IMR-90 (cell line): ENCODE measurements around the gene ABI3. TPM values are rescaled to one million over a fixed set of nuclear protein-coding genes. Genes with fewer than 3 reads are reported as not detected.

Source experiments
- ATAC-seq: fragments of 200-7000 bp; cut with Tn5 transposase; 2 replicates; pipeline ENCODE4 v1.9.1; 2020; ENCODE audit warnings: low read depth, mild to moderate bottlenecking, moderate library complexity
- BruUV-seq: library from RNA; stranded (reverse); fragments of 400-500 nt; replicated peaks from 2 replicates; lab custom pipeline; 2021; lab: Mats Ljungman, UMichigan
- CTCF ChIA-PET: fragments of 300-600 bp; formaldehyde crosslinking; extraction: SDS; loops from one replicate; lab custom pipeline; 2021; ENCODE audit warnings: antibody characterized with exemption; lab: Yijun Ruan, JAX
- POLR2A ChIA-PET: fragments of 300-600 bp; sonication (Branson Sonifier 250); formaldehyde crosslinking; loops from one replicate; lab custom pipeline; 2022; ENCODE audit warnings: antibody characterized with exemption; ENCODE audit not compliant: unreplicated experiment; lab: Charles Lee
- DNase-seq: peaks from one replicate; pipeline ENCODE4 v3.0.0; 2013
- H2AFZ ChIP-seq: replicated peaks from 2 replicates; pipeline ENCODE3; 2013; ENCODE audit warnings: low read length, mild to moderate bottlenecking; ENCODE audit not compliant: poor library complexity
- H2AK5ac ChIP-seq: 2 replicates; pipeline ENCODE4 v1.6.1; 2013; ENCODE audit warnings: low read depth, low read length, inconsistent platforms
- H2AK9ac ChIP-seq: replicated peaks from 2 replicates; pipeline ENCODE3; 2013; ENCODE audit warnings: mild to moderate bottlenecking, low read depth, low read length, moderate library complexity; ENCODE audit not compliant: poor library complexity
- H2BK120ac ChIP-seq: 2 replicates; pipeline ENCODE4 v1.6.1; 2013; ENCODE audit warnings: low read depth, low read length, inconsistent platforms
- H2BK15ac ChIP-seq: 3 replicates; pipeline ENCODE4 v1.6.1; 2013; ENCODE audit warnings: low read depth, low read length, inconsistent platforms
- H2BK20ac ChIP-seq: 2 replicates; pipeline ENCODE4 v1.6.1; 2013; ENCODE audit warnings: low read depth, mild to moderate bottlenecking, inconsistent platforms, low read length, moderate library complexity
- H2BK5ac ChIP-seq: 2 replicates; pipeline ENCODE4 v1.6.1; 2013; ENCODE audit warnings: mild to moderate bottlenecking, low read depth, low read length, inconsistent platforms; ENCODE audit not compliant: poor library complexity, severe bottlenecking
- H3K14ac ChIP-seq: replicated peaks from 2 replicates; pipeline ENCODE4 v1.6.1; 2013; ENCODE audit warnings: low read depth, low read length, inconsistent platforms
- H3K18ac ChIP-seq: 2 replicates; pipeline ENCODE4 v1.6.1; 2013; ENCODE audit warnings: low read depth, low read length, control low read depth
- H3K23ac ChIP-seq: 2 replicates; pipeline ENCODE4 v1.6.1; 2013; ENCODE audit warnings: low read depth, low read length, inconsistent platforms
- H3K27ac ChIP-seq: 2 replicates; pipeline ENCODE4 v1.5.1; 2013; ENCODE audit warnings: mild to moderate bottlenecking, control low read depth, low read length; ENCODE audit not compliant: insufficient read depth
- H3K27me3 ChIP-seq: 2 replicates; pipeline ENCODE4 v1.6.1; 2013; ENCODE audit warnings: low read length; ENCODE audit not compliant: control insufficient read depth, insufficient read depth
- H3K36me3 ChIP-seq: 2 replicates; pipeline ENCODE4 v1.6.1; 2013; ENCODE audit warnings: low read length, mixed read lengths; ENCODE audit not compliant: control insufficient read depth, insufficient read depth
- H3K4ac ChIP-seq: 2 replicates; pipeline ENCODE4 v1.6.1; 2013; ENCODE audit warnings: low read depth, low read length, inconsistent platforms
- H3K4me1 ChIP-seq: 2 replicates; pipeline ENCODE4 v1.6.1; 2013; ENCODE audit warnings: low read length, mixed read lengths; ENCODE audit not compliant: control insufficient read depth, insufficient read depth
- H3K4me2 ChIP-seq: 2 replicates; pipeline ENCODE4 v1.6.1; 2013; ENCODE audit warnings: low read depth, mild to moderate bottlenecking, control low read depth, low read length, moderate library complexity
- H3K4me3 ChIP-seq: 2 replicates; pipeline ENCODE4 v1.5.1; 2013; ENCODE audit warnings: low read depth, mild to moderate bottlenecking, control low read depth, low read length, moderate library complexity; ENCODE audit not compliant: insufficient read depth
- H3K56ac ChIP-seq: 2 replicates; pipeline ENCODE4 v1.6.1; 2013; ENCODE audit warnings: low read length, inconsistent platforms; ENCODE audit not compliant: insufficient read depth; ENCODE audit errors: extremely low read depth
- H3K79me1 ChIP-seq, 2 experiments: 2 replicates each; pipeline ENCODE4 v1.6.1; 2013; ENCODE audit warnings: low read length in 2 of 2, inconsistent platforms in 1 of 2, low read depth in 1 of 2
- H3K9ac ChIP-seq: 2 replicates; pipeline ENCODE4 v1.6.1; 2013; ENCODE audit warnings: low read depth, low read length, control low read depth
- H3K9me1 ChIP-seq: 2 replicates; pipeline ENCODE4 v1.6.1; 2013; ENCODE audit warnings: low read length, inconsistent platforms; ENCODE audit not compliant: insufficient read depth
- H3K9me3 ChIP-seq: 2 replicates; pipeline ENCODE4 v1.6.1; 2013; ENCODE audit warnings: low read length; ENCODE audit not compliant: control insufficient read depth, insufficient read depth
- H4K20me1 ChIP-seq: 2 replicates; pipeline ENCODE4 v1.6.1; 2013; ENCODE audit warnings: low read length, inconsistent platforms; ENCODE audit not compliant: insufficient read depth
- H4K5ac ChIP-seq: 2 replicates; pipeline ENCODE4 v1.6.1; 2013; ENCODE audit warnings: mild to moderate bottlenecking, low read depth, low read length, control low read depth
- H4K8ac ChIP-seq, 2 experiments: 2 replicates each; pipeline ENCODE4 v1.6.1; 2013; ENCODE audit warnings: low read depth in 2 of 2, low read length in 2 of 2, control low read depth in 1 of 2, inconsistent platforms in 1 of 2
- H4K91ac ChIP-seq: 2 replicates; pipeline ENCODE4 v1.6.1; 2013; ENCODE audit warnings: low read depth, low read length, inconsistent platforms; ENCODE audit not compliant: insufficient read depth
- BHLHE40 ChIP-seq: fragments of 150-350 bp; IDR thresholded peaks from 2 replicates; pipeline ENCODE4 v1.6.1; 2016; ENCODE audit warnings: mild to moderate bottlenecking, low read depth, low read length
- CEBPB ChIP-seq: IDR thresholded peaks from 2 replicates; pipeline ENCODE4 v1.6.1; 2012; ENCODE audit warnings: low read depth, low read length, improper control_type of control experiment
- CHD1 ChIP-seq: IDR thresholded peaks from 2 replicates; pipeline ENCODE4 v1.6.1; 2012; ENCODE audit warnings: low read depth, low read length, improper control_type of control experiment
- FOS ChIP-seq: fragments of 150-350 bp; IDR thresholded peaks from 2 replicates; pipeline ENCODE4 v1.6.1; 2016; ENCODE audit warnings: low read depth, low read length
- MAFK ChIP-seq: IDR thresholded peaks from 2 replicates; pipeline ENCODE4 v1.6.1; 2012; ENCODE audit warnings: low read depth, low read length, improper control_type of control experiment
- MXI1 ChIP-seq: IDR thresholded peaks from 2 replicates; pipeline ENCODE4 v1.6.1; 2012; ENCODE audit warnings: low read depth, mild to moderate bottlenecking, low read length, moderate library complexity, borderline replicate concordance
- NFE2L2 ChIP-seq: fragments of 150-350 bp; IDR thresholded peaks from 2 replicates; pipeline ENCODE4 v1.6.1; 2016; ENCODE audit warnings: low read depth, mild to moderate bottlenecking, low read length
- POLR2A ChIP-seq: IDR thresholded peaks from 2 replicates; pipeline ENCODE4 v1.6.1; 2012; ENCODE audit warnings: mild to moderate bottlenecking, low read depth, low read length
- RCOR1 ChIP-seq: IDR thresholded peaks from 2 replicates; pipeline ENCODE4 v1.6.1; 2012; ENCODE audit warnings: mild to moderate bottlenecking, low read length, improper control_type of control experiment; ENCODE audit not compliant: insufficient replicate concordance
- RFX5 ChIP-seq: IDR thresholded peaks from 2 replicates; pipeline ENCODE4 v1.8.0; 2012; ENCODE audit warnings: low read depth, mild to moderate bottlenecking, low read length, moderate library complexity
- SMC3 ChIP-seq: fragments of 150-350 bp; IDR thresholded peaks from 2 replicates; pipeline ENCODE4 v1.6.1; 2016; ENCODE audit warnings: low read depth, mild to moderate bottlenecking, antibody characterized with exemption, low read length, moderate library complexity
- USF2 ChIP-seq: fragments of 150-350 bp; IDR thresholded peaks from 2 replicates; pipeline ENCODE4 v1.6.1; 2017; ENCODE audit warnings: mild to moderate bottlenecking, antibody characterized with exemption, low read length, low read depth
- WGBS, 2 experiments: methylation state at CpG; one replicate each; pipeline versions ENCODE4 v1.1.5 to v1.1.7; 2013; ENCODE audit warnings: missing lambda C conversion rate in 2 of 2; ENCODE audit not compliant: insufficient read length in 1 of 2; ENCODE audit errors: extremely low coverage in 2 of 2; 5-methylcytosine and 5-hydroxymethylcytosine counted together
- dilution Hi-C: fragments of 300-500 bp; cut with HindIII; formaldehyde crosslinking; loops from one replicate; pipeline ENCODE4 v1.14.3; 2018; ENCODE audit warnings: low sequenced_read_pairs; ENCODE audit not compliant: unreplicated experiment
- in situ Hi-C: fragments of 300-500 bp; cut with MboI; formaldehyde crosslinking; loops from 3 replicates; pipeline ENCODE4 v1.14.3; 2019; ENCODE audit warnings: low sequenced_read_pairs, inconsistent platforms, mixed read lengths
- intact Hi-C: fragments of 100-400 bp; cut with micrococcal nuclease; formaldehyde crosslinking; loops from 2 replicates; pipeline ENCODE4 v1.10.0; 2022
- polyA plus RNA-seq, 3 experiments: library from polyadenylated mRNA; depleted of rRNA; stranded (reverse); fragments of >200 nt; gene quantifications; 2 replicates each; pipeline ENCODE4 v1.2.3, GENCODE V29; 2012; ENCODE audit warnings: low replicate concordance in 1 of 3
- total RNA-seq: library from RNA; depleted of rRNA; stranded (reverse); fragments of >200 nt; gene quantifications from 2 replicates; pipeline ENCODE4 v1.2.3, GENCODE V29; 2012
- TF ChIP-seq, protein P1 (sequence below): fragments of 150-350 bp; IDR thresholded peaks from 2 replicates; pipeline ENCODE4 v1.6.1; 2016; ENCODE audit warnings: low read depth, mild to moderate bottlenecking, low read length, moderate library complexity, borderline replicate concordance

ABI3 gene
- total and polyA plus RNA-seq, 2 of the 4 experiments (the other 2 are of a cell fraction), result 1.1 to 1.2 TPM

- CTCF ChIA-PET, result interaction anchor here (0.7 to 1.7 kb wide), 4 partner anchors 11 to 146 kb away, joined by 3 to 5 read pairs (median 4); no protein-coding TSS in a partner anchor
- intact Hi-C loops, result loop anchor here (5.0 to 10.0 kb wide), 2 partner anchors 36 to 873 kb away; no protein-coding TSS in a partner anchor
- dilution Hi-C loops, result no loop called here
Observed at GRCh38 chr17:49191409-49191916, 19.0 kb upstream of the ABI3 start.

More at GRCh38 chr17:49191409-49191916, 19.0 kb upstream of the ABI3 start:
- H2BK20ac ChIP-seq, result peak overlapping the region; percentile 87; the same call in 1 of the 2 replicates
- TF ChIP-seq SMC3, result no peak
- peak; percentile 64; the same call in 1 of the 2 replicates for TF ChIP-seq CEBPB
- TF ChIP-seq FOS, result no peak
- no peak for TF ChIP-seq RCOR1
- no peak for TF ChIP-seq BHLHE40
- TF ChIP-seq, protein P1, sequence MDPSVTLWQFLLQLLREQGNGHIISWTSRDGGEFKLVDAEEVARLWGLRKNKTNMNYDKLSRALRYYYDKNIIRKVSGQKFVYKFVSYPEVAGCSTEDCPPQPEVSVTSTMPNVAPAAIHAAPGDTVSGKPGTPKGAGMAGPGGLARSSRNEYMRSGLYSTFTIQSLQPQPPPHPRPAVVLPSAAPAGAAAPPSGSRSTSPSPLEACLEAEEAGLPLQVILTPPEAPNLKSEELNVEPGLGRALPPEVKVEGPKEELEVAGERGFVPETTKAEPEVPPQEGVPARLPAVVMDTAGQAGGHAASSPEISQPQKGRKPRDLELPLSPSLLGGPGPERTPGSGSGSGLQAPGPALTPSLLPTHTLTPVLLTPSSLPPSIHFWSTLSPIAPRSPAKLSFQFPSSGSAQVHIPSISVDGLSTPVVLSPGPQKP, result no peak
- TF ChIP-seq RFX5, result no peak
- no peak for TF ChIP-seq CHD1
- no peak for TF ChIP-seq POLR2A
- no peak for TF ChIP-seq MXI1
- TF ChIP-seq NFE2L2, result peak; percentile 75
- TF ChIP-seq MAFK, result peak; percentile 79
- no peak for TF ChIP-seq USF2
- BruUV-seq, result no TSS peak
- H3K36me3 ChIP-seq, result no peaks in the 10 kb centered on the region
- peak overlapping the region; percentile 97 for H2AFZ ChIP-seq
- H3K23ac ChIP-seq, result peak overlapping the region; percentile 94
- peak overlapping the region; percentile 90 for H2BK120ac ChIP-seq
- H3K4ac ChIP-seq, result peak overlapping the region; percentile 59
- H4K5ac ChIP-seq, result peak overlapping the region; percentile 38; the same call in 1 of the 2 replicates
- peak overlapping the region; percentile 90 for H3K4me2 ChIP-seq
- H3K27ac ChIP-seq, result peak overlapping the region; percentile 82
- H4K91ac ChIP-seq, result peak overlapping the region; percentile 75
- POLR2A ChIA-PET, result no interaction called here
- peak overlapping the region; percentile 70 for H3K14ac ChIP-seq
- H3K9me1 ChIP-seq, result peaks cover 8% of the 10 kb centered on the region; the same call in 1 of the 2 replicates
- peak overlapping the region; percentile 13 to 80; a peak in 3 of 4 replicates for H4K8ac ChIP-seq
- peak overlapping the region; percentile 76 for H2BK5ac ChIP-seq
- H3K9me3 ChIP-seq, result no peaks in the 10 kb centered on the region
- peak overlapping the region; percentile 33; the same call in 1 of the 2 replicates for H3K18ac ChIP-seq
- H3K79me1 ChIP-seq, result no peaks in the 10 kb centered on the region
- 0% methylated on average over 1 of the region's 8 CpGs; no CpG with 5 or more reads in 1 of the 2 experiments for WGBS, 2 experiments
- H2AK5ac ChIP-seq, result no peak overlapping the region
- H3K56ac ChIP-seq, result peak overlapping the region; percentile 64
- peak overlapping the region; percentile 74 for H3K9ac ChIP-seq
- in situ Hi-C loops, result no loop called here
- peaks cover 3% of the 10 kb centered on the region for H4K20me1 ChIP-seq
- ATAC-seq (no peak), DNase-seq (no peak)
- H3K4me1 ChIP-seq, result no peaks in the 10 kb centered on the region
- H3K27me3 ChIP-seq, result no peaks in the 10 kb centered on the region
- peak overlapping the region; percentile 66 for H3K4me3 ChIP-seq
- peak overlapping the region; percentile 87 for H2AK9ac ChIP-seq
- H2BK15ac ChIP-seq, result peak overlapping the region; percentile 57
